NCI-H1105 (cell line): ENCODE measurements around the gene SSH2.

ENCODE experiments used
- DNase-seq: peaks from one replicate; lab custom pipeline; 2025; lab: John Stamatoyannopoulos, UW

Gene SSH2

DNA sequence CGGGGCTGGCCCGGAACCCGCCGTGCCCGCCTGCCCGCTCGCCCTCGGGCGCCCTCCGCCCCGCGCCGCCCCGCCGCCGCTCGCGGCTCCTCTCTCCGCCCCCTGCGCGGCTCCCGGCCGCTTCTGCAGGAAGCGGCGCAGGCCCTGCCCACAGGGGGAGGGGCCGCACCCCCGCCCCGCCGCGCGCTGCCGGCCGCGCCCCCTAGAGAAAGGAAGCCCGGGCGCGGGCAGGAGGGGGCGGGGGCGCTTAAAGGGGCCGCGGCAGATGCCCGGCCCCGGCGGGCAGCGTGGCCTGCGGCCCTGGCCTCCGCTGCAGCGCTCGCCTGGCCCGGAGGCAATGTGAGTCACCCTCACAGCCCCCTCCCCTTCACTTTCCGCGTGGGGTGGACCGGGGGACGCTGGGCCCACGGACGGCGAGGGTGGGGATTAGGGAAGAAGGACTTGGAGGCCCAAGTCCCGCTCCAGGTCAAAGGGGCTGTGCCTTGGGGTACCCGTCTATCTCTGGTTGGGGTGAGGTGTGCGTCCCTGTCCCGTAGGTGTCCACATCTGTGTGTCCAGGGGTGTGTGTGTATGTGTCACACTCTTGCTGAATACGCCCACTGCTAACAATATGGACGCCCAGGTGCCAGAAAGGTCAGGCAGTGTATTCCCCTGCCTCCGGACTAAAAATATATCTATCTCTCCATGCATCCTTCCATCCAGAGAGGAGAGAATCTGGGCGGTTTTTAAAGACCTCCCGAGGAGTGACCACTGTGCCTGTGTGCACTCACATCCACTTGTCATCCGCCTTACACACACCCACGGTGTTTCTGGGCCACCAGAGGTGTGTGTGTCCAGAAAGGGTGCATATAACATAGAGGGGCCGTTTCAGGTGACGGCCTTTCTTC, 340.3 kb downstream of the SSH2 start, which contains the start of gene GIT1:
Gene GIT1 (minus strand): TSS at position 125 of the 887 bp plus-strand sequence. CDS start 270 bp downstream, outside the sequence.
- DNase-seq: peak; percentile 79

DNA sequence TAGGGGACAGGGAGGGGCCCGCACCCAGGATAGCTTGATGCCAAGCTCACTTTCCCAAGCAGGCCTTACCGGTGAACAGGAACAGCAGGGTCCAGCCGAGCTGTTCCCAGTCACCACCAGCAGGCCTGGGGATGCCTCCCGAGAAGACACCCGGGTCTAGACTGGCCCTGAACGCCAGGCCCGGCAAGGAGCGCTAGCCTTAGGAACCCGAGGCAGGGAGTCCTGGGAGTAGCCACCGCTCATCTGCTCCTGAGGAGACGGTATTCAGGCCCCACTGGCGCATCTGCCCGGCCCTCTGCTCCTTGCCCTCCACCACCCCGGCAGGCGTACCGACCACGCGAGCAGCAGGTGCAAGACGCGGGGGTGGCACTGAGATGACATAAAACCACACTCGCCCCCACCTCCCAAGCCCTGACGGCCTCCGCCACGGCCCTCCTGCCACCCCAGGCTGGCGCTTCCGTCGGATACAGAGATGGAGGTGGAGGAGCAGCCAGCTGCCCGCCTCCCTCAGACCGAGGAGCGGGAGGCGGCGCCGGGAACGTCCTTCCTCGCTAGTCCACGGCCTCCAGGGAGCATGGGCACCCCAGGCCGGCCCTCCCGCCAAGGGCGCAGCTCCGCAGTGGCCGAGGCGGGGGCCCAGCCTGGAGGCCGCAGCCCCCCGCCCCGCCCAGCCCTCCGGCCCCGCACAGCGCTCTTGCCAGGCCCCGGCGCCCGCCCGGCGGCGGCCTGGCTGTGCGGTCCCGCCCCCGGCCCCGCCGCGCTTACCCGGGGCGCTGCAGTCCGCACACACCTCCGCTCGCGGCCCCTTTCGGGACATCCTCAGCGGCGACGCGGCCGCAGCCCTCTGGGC, 341.2 kb downstream of the SSH2 start:
- DNase-seq: no peak

- DNase-seq: no peak
Observed at GRCh38 chr17:29588017-29588561, 341.9 kb downstream of the SSH2 start.

DNA sequence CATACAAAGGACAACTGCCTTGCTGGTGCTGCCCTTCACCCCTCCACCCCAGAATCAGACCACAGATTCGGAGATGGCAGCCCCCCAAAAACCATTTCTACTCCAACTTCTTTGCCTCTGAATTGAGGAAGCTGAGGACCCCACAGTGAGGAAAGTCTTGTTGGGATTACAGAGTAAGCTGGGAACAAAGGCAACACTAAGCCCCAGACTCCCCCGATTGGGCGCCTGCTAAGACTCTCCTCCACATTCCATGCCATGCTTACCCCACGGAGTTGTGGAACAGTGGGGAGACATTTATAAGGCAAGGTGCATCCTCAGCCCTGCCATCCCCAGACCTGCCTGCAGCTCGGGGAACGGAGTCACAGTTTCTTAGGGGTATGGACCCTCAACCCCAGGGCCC, 342.4 kb downstream of the SSH2 start:
- no peak for DNase-seq

DNA sequence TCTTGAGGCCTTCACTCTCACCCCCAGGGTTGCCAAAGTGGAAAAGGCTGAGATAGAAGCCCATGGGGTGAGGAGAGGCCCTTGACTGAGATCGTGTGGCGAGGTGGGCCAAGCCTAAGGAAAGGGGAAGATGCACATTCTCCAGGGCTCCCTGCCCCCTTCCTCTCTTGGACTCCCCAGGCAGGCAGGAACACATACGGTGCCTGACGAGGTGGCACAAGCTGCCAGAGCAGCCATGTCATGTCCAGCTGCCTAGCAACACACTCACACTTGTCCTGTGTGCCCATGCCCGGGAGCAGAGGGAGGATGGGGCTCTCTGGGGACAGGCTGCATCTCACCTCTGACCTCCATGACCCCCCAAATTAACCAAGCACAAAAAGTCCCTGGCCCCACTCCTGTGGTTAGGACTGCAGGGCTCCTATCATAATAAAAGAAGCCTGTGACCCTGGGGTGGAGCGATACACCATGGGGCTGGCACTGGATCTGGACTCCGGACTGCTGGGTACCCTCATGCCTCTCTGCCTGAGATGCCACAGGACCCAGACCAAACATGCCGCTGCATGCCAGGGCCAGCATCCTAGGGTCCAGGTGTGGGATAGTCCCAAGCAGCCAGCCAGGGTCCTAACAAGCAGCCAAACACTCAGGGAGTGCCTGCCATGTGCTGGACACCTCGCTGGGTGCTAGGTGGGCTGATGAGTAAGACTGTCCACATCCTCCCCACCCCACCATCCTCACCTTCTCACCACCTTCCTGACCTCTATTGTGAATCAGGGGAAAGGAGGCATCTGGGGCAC, 343.2 kb downstream of the SSH2 start:
- no peak for DNase-seq

GRCh38 chr17:29585080-29585751, 344.8 kb downstream of the SSH2 start:
- DNase-seq: no peak

- no peak for DNase-seq
Observed at GRCh38 chr17:29584452-29585079, 345.5 kb downstream of the SSH2 start.

GRCh38 chr17:29583324-29584248, 346.4 kb downstream of the SSH2 start:
- peak; percentile 51 for DNase-seq

GRCh38 chr17:29582772-29583171, 347.3 kb downstream of the SSH2 start:
- DNase-seq: no peak

- no peak for DNase-seq
Observed at GRCh38 chr17:29582254-29582765, 347.7 kb downstream of the SSH2 start.

- DNase-seq: peak; percentile 38
Observed at GRCh38 chr17:29581583-29582253, 348.3 kb downstream of the SSH2 start.

GRCh38 chr17:29579866-29580771, 349.9 kb downstream of the SSH2 start:
- DNase-seq: peak; percentile 53

DNA sequence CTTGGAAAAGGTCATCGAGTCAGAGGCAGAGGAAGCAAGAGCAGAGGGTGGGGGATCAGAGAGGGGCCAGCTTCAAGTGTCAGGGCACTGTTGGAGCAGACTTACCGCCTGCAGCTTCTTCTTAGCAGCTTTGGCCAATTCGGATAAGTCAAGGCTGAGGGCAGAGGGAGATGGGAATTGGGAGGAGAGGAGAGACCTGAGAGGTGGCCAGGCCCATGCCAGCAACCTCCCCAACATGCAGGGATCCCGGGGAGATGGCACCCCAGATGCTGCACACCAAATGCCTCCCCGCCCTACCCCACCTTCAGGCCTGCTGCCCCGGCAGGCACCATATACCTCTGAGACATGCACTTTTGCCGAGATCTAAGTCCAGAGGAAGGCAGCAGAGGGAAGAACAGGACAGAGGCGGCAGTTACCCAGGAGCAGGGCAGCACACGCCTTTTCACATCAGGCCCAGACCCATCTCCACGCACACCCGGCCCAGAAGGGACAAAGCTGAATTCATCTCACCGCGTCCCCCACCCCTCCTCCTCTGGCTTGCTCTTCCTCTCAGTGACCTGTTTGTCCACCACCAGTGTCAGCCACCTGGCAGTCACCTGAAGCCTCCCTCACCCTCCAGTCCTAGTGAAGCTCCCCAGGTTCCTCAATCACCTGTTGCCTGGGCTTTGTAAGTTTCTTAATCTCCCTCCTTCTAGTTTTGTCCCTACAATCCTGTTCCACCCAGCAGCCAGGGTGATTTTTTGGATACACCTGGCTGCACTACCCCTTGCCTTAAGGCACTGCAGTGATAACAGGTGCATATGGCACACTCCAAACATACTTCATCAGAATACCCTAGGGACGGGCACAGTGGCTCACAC, 351.2 kb downstream of the SSH2 start:
- DNase-seq: no peak

DNA sequence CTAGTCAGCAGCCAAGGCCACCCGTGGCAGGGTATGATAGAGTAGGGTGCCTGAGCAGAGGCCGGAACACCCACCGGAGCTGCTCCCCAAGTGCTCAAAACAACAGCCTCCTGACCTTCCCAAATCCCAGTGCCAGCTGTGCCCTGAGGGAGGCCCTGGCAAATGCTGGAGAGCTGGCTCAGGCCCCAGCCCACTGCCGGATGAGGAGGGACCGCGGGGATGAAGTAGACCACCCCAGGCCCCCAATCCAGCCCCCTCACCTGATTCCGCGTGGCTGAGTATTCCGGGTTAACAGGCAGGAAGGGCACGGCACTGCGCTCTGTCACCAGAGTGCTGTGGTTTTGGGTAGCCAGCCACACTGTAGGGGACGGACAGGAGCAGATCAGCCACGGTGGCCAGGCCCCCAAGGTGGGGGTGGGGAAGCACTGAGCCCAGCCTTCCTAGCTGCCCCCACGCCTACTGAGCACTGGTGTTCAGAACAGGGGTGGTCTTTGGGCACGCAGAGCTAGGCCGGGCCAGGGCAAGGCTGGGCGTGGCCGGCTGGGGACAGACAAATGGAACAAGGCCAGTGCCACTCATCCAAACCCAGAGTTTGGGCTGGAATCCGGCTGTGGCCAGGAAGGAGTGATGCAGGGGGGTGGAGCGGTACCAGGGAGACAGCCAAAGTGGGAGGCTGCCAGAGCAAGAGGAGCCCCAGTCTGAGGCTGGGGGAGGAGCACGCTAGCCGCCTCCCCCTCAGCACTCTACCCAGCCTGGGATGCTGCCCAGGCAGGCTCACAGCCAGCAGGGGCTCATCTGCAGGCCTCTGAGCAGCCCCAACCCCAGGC, 352.4 kb downstream of the SSH2 start:
- DNase-seq: no peak

DNA sequence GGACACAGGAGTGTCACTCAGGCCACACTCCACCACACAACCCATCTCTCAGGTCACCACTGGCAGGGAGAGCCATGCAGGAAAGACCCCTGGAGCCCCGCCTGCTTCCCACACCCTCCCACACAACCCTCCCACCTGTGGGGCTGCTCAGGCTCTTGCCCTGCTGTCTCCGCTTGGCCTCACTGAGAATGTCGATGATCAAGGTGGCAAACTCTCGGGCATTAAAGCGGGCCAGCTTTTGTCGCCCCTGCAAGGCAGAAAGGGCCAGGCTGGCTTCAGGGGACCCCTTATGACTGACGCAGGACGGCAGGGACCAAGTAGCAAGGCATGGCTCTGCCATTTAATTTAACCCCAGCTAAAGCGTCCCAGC, 353.0 kb downstream of the SSH2 start:
- no peak for DNase-seq
